Activated CD4-positive, alpha-beta memory T cell treated with anti-CD3 and anti-CD28 coated beads for 36 hours (primary cell): Measurements from ENCODE around the gene POMGNT1. TPM values are rescaled to one million over a fixed set of nuclear protein-coding genes. Genes with fewer than 3 reads are reported as not detected.
A peak's percentile ranks its signal among the peaks of the same experiment; 100 is the strongest.

Experiments used
- CTCF ChIA-PET: fragments of 350-600 bp; sonication (Branson Sonifier 250); formaldehyde crosslinking; loops from one replicate; lab custom pipeline; 2021; ENCODE audit warnings: antibody characterized with exemption, inconsistent platforms; lab: Charles Lee
- POLR2A ChIA-PET: fragments of 350-600 bp; sonication (Branson Sonifier 250); formaldehyde crosslinking; loops from one replicate; lab custom pipeline; 2021; ENCODE audit warnings: antibody characterized with exemption; lab: Charles Lee
- DNase-seq: peaks from one replicate; pipeline ENCODE4 v3.0.0-alpha.2; 2020
- H3K27ac Mint-ChIP-seq: one replicate; pipeline ENCODE4 v1.8.0; 2021; ENCODE audit warnings: mixed read lengths
- H3K27me3 Mint-ChIP-seq: one replicate; pipeline ENCODE4 v1.8.0; 2021; ENCODE audit warnings: mixed read lengths
- H3K36me3 Mint-ChIP-seq: one replicate; pipeline ENCODE4 v1.8.0; 2021; ENCODE audit warnings: mixed read lengths
- H3K4me1 Mint-ChIP-seq: one replicate; pipeline ENCODE4 v1.8.0; 2021; ENCODE audit warnings: low read depth, mixed read lengths
- H3K4me3 Mint-ChIP-seq: one replicate; pipeline ENCODE4 v1.8.0; 2021; ENCODE audit warnings: mild to moderate bottlenecking, mixed read lengths
- H3K9me3 Mint-ChIP-seq: one replicate; pipeline ENCODE4 v1.8.0; 2021; ENCODE audit warnings: mixed read lengths
- intact Hi-C: fragments of 100-400 bp; cut with micrococcal nuclease; formaldehyde crosslinking; loops from one replicate; pipeline ENCODE4 v1.15.1; 2023
- total RNA-seq, 2 experiments: library from RNA; stranded (reverse); gene quantifications; one replicate each; pipeline ENCODE4 v1.2.3, GENCODE V29; 2021

The POMGNT1 gene
- total RNA-seq, 2 experiments from 2014 or later: 43.6 to 44.1 TPM

DNA sequence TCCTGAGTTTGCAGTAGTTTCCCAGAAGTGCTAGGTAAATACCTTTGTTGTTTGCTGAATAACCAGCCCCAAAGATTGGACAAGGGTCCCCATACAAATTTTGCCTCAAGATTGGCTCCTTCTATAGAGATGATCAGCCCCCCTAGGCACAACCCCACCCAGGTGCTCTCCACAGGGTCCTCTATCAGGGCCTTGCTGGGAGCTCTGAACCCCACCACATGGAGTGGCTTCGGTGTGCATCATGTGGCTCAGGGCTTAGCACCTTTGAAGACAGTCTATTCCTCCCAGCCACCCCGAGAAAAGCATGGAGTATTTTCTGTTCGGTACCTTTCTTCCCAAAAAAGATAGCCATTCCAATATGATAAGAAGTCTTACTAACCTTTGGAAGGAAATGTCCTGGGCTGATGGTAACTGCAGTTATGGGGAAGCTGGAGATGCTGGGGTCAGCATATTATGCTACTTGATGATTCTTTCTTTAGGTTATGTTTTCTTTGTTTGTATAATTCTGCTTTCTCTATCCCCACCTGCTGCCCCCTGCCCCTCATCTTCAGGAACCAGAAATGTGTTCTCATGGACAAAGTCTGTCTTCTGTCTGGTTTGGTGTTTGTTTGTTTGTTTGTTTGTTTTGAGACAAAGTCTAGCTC, 28.3 kb downstream of the POMGNT1 start:
- ChIA-PET POLR2A (no interaction called here), CTCF (no interaction called here)
- Mint-ChIP-seq H3K9me3 (no peaks in the 10 kb centered on the region), H3K27ac (no peak overlapping the region), H3K27me3 (peaks cover 2% of the 10 kb centered on the region), H3K4me1 (peaks cover 16% of the 10 kb centered on the region), H3K4me3 (no peak overlapping the region), H3K36me3 (no peaks in the 10 kb centered on the region)
- intact Hi-C loops: loop anchor here (5.0 kb wide), 1 partner anchor 38 kb away; the partner anchor contains the start of gene PIK3R3
- DNase-seq: no peak

DNA sequence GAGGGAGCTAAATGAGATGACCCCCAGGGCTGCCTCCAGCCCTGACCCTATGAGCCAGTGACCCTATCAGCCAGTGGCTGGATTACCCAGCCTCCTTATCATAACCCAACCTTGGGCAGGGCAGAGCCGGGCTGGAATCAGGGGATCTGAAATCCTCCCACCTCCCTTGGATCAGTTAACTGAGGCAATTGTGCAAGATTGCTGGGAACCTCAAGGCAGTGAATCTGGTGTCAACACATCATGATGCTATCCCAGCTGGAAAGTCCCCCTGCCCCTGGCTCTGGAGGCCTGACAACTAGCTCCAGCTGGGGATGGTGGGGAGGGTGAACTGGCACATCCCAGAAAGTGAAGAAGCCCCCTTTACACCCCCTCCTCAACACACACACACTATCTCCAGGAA, 29.8 kb downstream of the POMGNT1 start:
- no peaks in the 10 kb centered on the region for H3K9me3 Mint-ChIP-seq
- CTCF ChIA-PET: interaction anchor here (1.3 to 3.4 kb wide), 3 partner anchors 55 to 132 kb away, joined by 4 to 15 read pairs (median 10); no protein-coding TSS in a partner anchor
- H3K4me1 Mint-ChIP-seq: peaks cover 16% of the 10 kb centered on the region
- no peak overlapping the region for H3K4me3 Mint-ChIP-seq
- intact Hi-C loops: loop anchor here (5.0 kb wide), 1 partner anchor 36 kb away; the partner anchor contains the start of gene PIK3R3
- H3K27me3 Mint-ChIP-seq: peaks cover 2% of the 10 kb centered on the region
- no peaks in the 10 kb centered on the region for H3K36me3 Mint-ChIP-seq
- DNase-seq: no peak
- no peak overlapping the region for H3K27ac Mint-ChIP-seq
- POLR2A ChIA-PET: no interaction called here

DNA sequence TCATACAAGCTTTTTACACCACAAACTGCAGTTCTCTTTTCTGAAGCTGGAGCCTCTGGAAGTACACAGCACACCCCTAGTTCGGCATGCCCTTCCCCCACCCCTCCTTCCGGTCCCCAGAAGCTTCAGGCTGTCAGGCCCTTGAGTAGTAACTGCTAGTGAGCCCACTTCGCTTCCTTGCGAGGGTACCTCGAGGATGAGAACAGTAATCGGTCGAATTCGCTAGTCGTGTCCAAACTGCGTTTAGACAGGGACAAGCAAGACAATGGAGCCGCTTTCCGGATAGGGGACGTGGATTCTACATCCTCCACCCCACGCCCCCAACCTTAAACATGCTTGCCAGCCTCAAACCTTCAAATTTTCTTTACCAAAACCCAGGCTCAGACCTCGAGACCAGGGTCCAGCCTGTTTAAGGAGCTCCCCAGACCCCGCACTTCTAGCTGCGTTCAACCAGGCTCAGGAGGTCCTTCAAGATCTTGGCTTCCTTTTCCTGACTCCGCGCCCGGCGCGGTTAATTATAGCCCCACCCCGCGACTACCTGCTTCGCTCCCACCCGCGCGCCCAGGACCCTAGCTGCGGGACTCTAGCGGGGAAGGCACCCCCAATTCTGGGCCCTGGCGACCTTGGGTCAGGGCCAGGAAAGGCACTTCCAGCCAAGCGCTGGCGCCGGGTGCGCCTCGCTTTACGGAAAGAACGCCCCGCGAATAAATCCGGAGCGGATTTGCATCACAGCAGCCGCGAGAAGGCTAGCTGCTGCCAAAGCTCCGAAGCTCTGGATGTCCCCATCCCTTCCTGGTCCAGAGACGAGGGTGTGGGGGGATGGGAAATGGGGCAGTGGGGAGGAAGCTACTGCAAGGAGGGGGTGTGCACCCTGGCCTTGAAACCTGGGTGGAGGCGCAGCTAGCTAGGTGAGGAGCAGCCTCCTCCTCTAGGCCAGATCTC, 31.4 kb downstream of the POMGNT1 start:
- H3K4me3 Mint-ChIP-seq: peak overlapping the region; percentile 76
- no peaks in the 10 kb centered on the region for H3K36me3 Mint-ChIP-seq
- CTCF ChIA-PET: interaction anchor here (0.9 to 3.4 kb wide), 6 partner anchors 10 to 130 kb away, joined by 3 to 15 read pairs (median 4); no protein-coding TSS in a partner anchor
- H3K27me3 Mint-ChIP-seq: peaks cover 2% of the 10 kb centered on the region
- intact Hi-C loops: loop anchor here (1.0 to 5.0 kb wide), 2 partner anchors 32 to 34 kb away; partner anchors contain the start of genes PIK3R3 and POMGNT1
- H3K9me3 Mint-ChIP-seq: no peaks in the 10 kb centered on the region
- H3K27ac Mint-ChIP-seq: peak overlapping the region; percentile 72
- DNase-seq: peak; percentile 63
- POLR2A ChIA-PET: interaction anchor here (0.6 to 1.2 kb wide), 2 partner anchors 80 to 150 kb away, joined by 3 read pairs; no protein-coding TSS in a partner anchor
- peaks cover 16% of the 10 kb centered on the region for H3K4me1 Mint-ChIP-seq

DNA sequence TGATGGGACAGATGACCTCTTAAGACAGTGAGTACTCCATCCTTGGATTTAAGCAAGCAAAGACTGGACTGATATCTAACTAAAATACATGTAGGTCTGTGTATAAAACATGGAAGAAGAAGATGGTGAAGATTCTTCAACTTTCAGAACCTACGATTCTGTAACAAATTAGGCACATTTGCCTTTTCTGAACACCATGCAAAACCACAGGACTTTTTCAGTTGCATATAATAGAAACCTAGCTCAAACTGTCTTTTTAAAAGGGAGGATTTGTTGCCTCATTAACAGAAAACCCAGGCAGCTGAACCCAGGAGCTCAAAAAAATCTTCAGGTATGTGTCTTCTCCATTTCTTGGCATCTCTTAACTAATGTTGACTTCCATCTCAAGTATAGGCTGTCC, 38.0 kb downstream of the POMGNT1 start:
- Mint-ChIP-seq H3K4me1 (no peaks in the 10 kb centered on the region), H3K9me3 (no peaks in the 10 kb centered on the region), H3K4me3 (no peak overlapping the region), H3K27ac (no peak overlapping the region), H3K36me3 (no peaks in the 10 kb centered on the region), H3K27me3 (no peaks in the 10 kb centered on the region)
- intact Hi-C loops: no loop called here
- POLR2A ChIA-PET: no interaction called here
- DNase-seq: no peak
- CTCF ChIA-PET: interaction anchor here (1.5 kb wide), 1 partner anchor 64 kb away, joined by 5 read pairs; no protein-coding TSS in a partner anchor

DNA sequence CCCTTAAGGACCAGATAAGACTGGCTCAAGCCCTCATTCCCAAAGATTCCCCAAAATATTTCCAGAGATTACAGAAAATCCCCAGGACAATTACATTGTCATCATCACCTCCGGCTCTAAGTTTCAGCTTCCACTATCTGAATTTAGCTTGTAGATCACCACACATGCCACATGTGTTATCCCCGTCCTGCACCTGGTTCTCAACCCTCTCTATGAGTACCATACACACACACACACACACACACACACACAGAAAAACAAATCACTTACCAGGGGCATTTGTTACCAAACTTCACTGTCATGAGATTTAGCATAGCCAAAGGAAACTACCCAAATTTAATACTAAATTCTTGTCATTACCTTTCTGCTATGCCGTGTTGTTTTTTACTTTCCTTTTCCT, 38.7 kb downstream of the POMGNT1 start:
- no peak for DNase-seq
- Mint-ChIP-seq H3K27me3 (no peaks in the 10 kb centered on the region), H3K4me3 (no peak overlapping the region), H3K9me3 (no peaks in the 10 kb centered on the region), H3K27ac (no peak overlapping the region), H3K36me3 (no peaks in the 10 kb centered on the region), H3K4me1 (no peaks in the 10 kb centered on the region)
- ChIA-PET CTCF (interaction anchor here (1.5 kb wide), 1 partner anchor 64 kb away, joined by 5 read pairs; no protein-coding TSS in a partner anchor), POLR2A (no interaction called here)
- intact Hi-C loops: no loop called here

DNA sequence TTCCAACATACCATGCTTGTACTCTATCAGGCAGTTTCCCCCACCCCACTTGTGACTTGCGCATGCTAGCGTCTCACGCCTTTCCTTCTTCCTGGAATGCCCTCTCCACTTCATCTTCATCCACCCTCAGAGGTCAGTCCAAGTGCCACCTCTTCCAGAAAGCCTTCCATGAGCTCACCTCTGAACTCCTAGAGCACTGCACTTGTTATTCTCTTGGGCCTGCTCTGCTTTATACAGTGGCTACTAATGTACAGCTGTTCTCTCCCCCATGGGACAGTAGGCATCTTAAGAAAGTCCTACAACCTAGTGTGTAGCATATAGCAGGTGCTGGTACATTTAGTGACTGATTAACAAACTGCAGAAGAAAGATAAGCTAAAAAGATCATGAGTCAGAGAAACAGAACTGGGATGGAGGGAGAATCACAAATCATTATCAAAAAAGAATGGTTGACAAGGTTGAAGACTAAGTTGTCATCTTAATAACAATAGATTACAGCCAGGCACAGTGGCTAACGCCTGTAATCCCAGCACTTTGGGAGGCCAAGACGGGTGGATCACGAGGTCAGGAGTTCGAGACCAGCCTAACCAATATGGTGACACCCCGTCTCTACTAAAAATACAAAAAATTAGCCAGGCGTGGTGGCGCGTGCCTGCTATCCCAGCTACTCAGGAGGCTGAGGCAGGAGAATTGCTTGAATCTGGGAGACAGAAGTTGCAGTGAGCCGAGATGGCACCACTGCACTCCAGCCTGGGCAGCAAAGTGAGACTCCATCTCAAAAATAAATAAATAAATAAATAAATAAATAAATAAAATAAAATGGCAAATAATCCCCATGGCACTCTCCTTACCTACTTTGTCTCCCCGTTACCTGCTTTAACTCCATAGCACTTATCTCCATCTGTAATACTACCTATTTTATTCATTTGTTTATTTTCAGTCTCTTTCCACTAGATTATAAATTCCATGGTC, 39.6 kb downstream of the POMGNT1 start:
- ChIA-PET POLR2A (no interaction called here), CTCF (no interaction called here)
- Mint-ChIP-seq H3K27me3 (no peaks in the 10 kb centered on the region), H3K4me1 (no peaks in the 10 kb centered on the region), H3K36me3 (no peaks in the 10 kb centered on the region), H3K4me3 (no peak overlapping the region), H3K9me3 (no peaks in the 10 kb centered on the region), H3K27ac (no peak overlapping the region)
- intact Hi-C loops: no loop called here
- DNase-seq: no peak

DNA sequence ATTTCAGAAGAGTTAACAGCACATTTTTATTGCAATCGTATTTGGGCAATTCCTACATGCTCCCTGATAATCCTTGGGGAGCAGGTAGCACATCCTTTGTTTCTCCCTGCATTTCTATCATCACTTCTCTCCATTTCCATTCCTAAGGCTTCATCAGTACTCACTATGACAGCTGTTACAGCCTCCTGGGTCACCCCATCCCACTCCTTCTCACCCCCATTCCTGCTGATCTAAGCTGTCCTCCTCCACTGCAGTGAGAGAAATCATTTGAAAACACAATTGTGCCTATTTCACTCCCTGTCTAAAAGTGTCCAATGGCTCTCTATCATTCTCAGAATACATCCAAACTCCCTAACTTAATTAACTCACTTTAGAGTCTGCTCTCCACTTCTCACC, 40.3 kb downstream of the POMGNT1 start:
- no peaks in the 10 kb centered on the region for H3K27me3 Mint-ChIP-seq
- DNase-seq: no peak
- CTCF ChIA-PET: interaction anchor here (1.3 to 1.6 kb wide), 2 partner anchors 9 to 121 kb away, joined by 3 to 4 read pairs; no protein-coding TSS in a partner anchor
- H3K36me3 Mint-ChIP-seq: no peaks in the 10 kb centered on the region
- no peaks in the 10 kb centered on the region for H3K9me3 Mint-ChIP-seq
- intact Hi-C loops: no loop called here
- POLR2A ChIA-PET: no interaction called here
- H3K4me1 Mint-ChIP-seq: no peaks in the 10 kb centered on the region
- no peak overlapping the region for H3K4me3 Mint-ChIP-seq
- no peak overlapping the region for H3K27ac Mint-ChIP-seq

DNA sequence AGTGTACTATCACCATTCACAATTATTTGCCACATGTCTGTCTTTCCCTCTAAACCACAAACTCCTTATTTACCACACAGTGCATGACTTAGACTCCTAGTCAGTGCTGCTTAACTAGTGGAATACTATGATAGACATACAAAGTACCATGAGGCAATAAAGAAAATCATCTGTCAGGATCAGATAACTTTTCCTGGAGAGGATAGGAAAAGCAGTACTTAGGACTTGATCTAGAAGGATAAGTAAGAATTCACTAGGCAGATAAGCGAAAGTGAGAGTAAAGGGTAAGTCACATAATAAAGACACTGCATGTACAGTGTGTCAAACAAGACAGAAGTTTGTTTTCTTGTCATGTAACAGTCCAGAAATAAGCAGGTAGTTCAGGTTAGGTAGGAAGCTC, 44.5 kb downstream of the POMGNT1 start:
- DNase-seq: no peak
- no peaks in the 10 kb centered on the region for H3K4me1 Mint-ChIP-seq
- no peaks in the 10 kb centered on the region for H3K27me3 Mint-ChIP-seq
- intact Hi-C loops: no loop called here
- H3K36me3 Mint-ChIP-seq: no peaks in the 10 kb centered on the region
- H3K4me3 Mint-ChIP-seq: no peak overlapping the region
- H3K27ac Mint-ChIP-seq: no peak overlapping the region
- H3K9me3 Mint-ChIP-seq: no peaks in the 10 kb centered on the region
- POLR2A ChIA-PET: no interaction called here
- CTCF ChIA-PET: no interaction called here

DNA sequence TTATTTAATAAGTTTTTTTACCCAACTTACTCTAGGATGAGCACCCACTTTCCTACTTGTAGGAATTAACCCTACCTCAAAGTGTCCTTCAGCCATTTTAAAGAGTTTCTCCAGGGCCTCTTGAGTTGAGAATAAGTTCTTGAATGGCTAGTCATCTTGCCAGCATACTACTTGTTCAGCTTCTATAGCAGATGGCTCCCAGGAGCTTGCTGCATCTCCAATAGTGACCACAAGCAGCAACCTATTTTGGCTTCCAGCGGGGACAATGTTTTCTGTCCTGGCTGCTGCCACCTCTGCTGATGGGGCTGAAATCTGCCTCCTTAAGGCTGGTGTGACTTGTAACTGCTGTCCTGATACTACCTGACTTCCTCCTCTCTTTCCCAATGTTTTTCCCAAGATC, 45.0 kb downstream of the POMGNT1 start:
- H3K27ac Mint-ChIP-seq: no peak overlapping the region
- no peak for DNase-seq
- ChIA-PET CTCF (no interaction called here), POLR2A (no interaction called here)
- H3K9me3 Mint-ChIP-seq: no peaks in the 10 kb centered on the region
- H3K4me3 Mint-ChIP-seq: no peak overlapping the region
- H3K36me3 Mint-ChIP-seq: no peaks in the 10 kb centered on the region
- no peaks in the 10 kb centered on the region for H3K4me1 Mint-ChIP-seq
- intact Hi-C loops: no loop called here
- no peaks in the 10 kb centered on the region for H3K27me3 Mint-ChIP-seq

DNA sequence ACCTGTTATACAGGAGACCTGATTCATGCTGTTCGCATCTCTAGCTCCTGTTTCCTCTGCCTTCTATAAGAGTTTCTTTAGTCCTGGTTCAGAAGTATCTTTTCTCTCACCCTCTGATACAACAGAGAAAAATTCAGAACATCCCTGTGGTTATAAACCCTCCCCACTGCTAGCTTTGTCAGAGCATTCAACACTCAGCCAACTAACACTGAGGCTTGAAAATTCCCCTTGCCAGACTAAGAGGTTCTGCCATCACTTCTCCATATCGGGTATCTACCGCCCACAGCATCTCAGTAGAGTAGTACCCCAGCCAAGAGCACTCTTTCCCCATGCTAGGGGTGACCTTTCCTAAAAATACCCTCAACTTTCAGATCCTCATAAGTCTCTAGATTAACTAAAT, 46.2 kb downstream of the POMGNT1 start:
- no peak for DNase-seq
- Mint-ChIP-seq H3K9me3 (no peaks in the 10 kb centered on the region), H3K36me3 (no peaks in the 10 kb centered on the region), H3K27ac (no peak overlapping the region), H3K4me1 (no peaks in the 10 kb centered on the region), H3K4me3 (no peak overlapping the region), H3K27me3 (no peaks in the 10 kb centered on the region)
- ChIA-PET CTCF (no interaction called here), POLR2A (no interaction called here)
- intact Hi-C loops: no loop called here

DNA sequence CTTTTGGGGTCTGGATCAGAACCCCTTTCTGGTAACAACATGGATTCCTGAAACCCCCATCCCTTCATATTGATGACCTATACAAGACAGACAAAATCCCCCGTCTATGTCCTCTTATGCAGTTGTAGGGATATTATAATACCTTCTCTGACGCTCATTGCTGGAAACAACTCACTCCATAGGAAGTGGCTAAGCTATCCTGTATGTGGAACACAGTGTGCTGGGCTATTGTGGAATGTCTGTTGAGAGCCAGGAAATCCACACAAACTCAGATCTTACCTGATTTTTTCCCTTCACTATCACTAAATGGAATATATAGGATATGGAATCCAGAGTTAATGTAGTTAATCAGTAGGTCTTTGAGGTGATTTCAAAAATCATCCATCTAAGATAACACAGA, 48.1 kb downstream of the POMGNT1 start:
- intact Hi-C loops: no loop called here

More for the DNA sequence above, 48.1 kb downstream of the POMGNT1 start:
- Mint-ChIP-seq H3K4me3 (no peak overlapping the region), H3K27me3 (no peaks in the 10 kb centered on the region), H3K4me1 (no peaks in the 10 kb centered on the region), H3K9me3 (no peaks in the 10 kb centered on the region), H3K36me3 (no peaks in the 10 kb centered on the region), H3K27ac (no peak overlapping the region)
- DNase-seq: no peak
- ChIA-PET CTCF (no interaction called here), POLR2A (no interaction called here)
